ENCODE data around the gene NBEAL2. TPM values are rescaled to one million over a fixed set of nuclear protein-coding genes. Genes with fewer than 3 reads are reported as not detected.

NBEAL2 gene
- total and polyA plus RNA-seq, 2 experiments from 2014 or later: 38.6 to 42.2 TPM

GRCh38 chr3:47007482-47008233 is 28.2 kb downstream of the NBEAL2 start:
- no peak overlapping the region for H3K27ac ChIP-seq
- H3K9me2 ChIP-seq (replicated peaks; ENCODE audit: insufficient read depth): no peaks in the 10 kb centered on the region
- H2AFZ ChIP-seq: no peak overlapping the region
- no peaks in the 10 kb centered on the region for H3K36me3 ChIP-seq (replicated peaks; ENCODE audit: insufficient read depth, low read depth)
- 96% methylated on average over 16 of the region's 16 CpGs for WGBS (ENCODE audit: low lambda C conversion rate, missing lambda C conversion rate)
- no peak overlapping the region for H3K4me3 ChIP-seq
- no peak overlapping the region for H3K4me2 ChIP-seq
- H3K27me3 ChIP-seq: no peaks in the 10 kb centered on the region
- H3K79me2 ChIP-seq: no peaks in the 10 kb centered on the region
- no peaks in the 10 kb centered on the region for H3K9me3 ChIP-seq (ENCODE audit: low read depth)
- TF ChIP-seq EZH2 (IDR thresholded peaks at IDR 0.05; ENCODE audit: borderline replicate concordance) (no peak), EZH2phosphoT487 (IDR thresholded peaks at IDR 0.05; ENCODE audit: low read depth, severe bottlenecking, unreplicated experiment) (no peak)
- H4K20me1 ChIP-seq (ENCODE audit: insufficient read depth, poor library complexity, severe bottlenecking): no peaks in the 10 kb centered on the region
- DNase-seq (ENCODE audit: low spot score): no peak
- H3K4me1 ChIP-seq (ENCODE audit: insufficient read depth): peaks cover 8% of the 10 kb centered on the region

- Histone ChIP-seq H3K4me3 (no peak overlapping the region), H3K79me2 (no peaks in the 10 kb centered on the region), H3K9me2 (replicated peaks; ENCODE audit: insufficient read depth) (no peaks in the 10 kb centered on the region), H3K27me3 (no peaks in the 10 kb centered on the region), H3K27ac (no peak overlapping the region), H3K4me1 (ENCODE audit: insufficient read depth) (peaks cover 8% of the 10 kb centered on the region), H2AFZ (no peak overlapping the region), H4K20me1 (ENCODE audit: insufficient read depth, poor library complexity, severe bottlenecking) (no peaks in the 10 kb centered on the region), H3K9me3 (ENCODE audit: low read depth) (no peaks in the 10 kb centered on the region), H3K4me2 (no peak overlapping the region), H3K36me3 (replicated peaks; ENCODE audit: insufficient read depth, low read depth) (no peaks in the 10 kb centered on the region)
- TF ChIP-seq EZH2 (IDR thresholded peaks at IDR 0.05; ENCODE audit: borderline replicate concordance) (no peak), CTCF (IDR thresholded peaks at IDR 0.05; ENCODE audit: poor library complexity) (no peak), EZH2phosphoT487 (IDR thresholded peaks at IDR 0.05; ENCODE audit: low read depth, severe bottlenecking, unreplicated experiment) (no peak)
- DNase-seq (ENCODE audit: low spot score): no peak
- 99% methylated on average over 13 of the region's 13 CpGs for WGBS (ENCODE audit: low lambda C conversion rate, missing lambda C conversion rate)
These were observed 28.8 kb downstream of the NBEAL2 start for GRCh38 chr3:47008234-47008796.

- peak overlapping the region; percentile 91 for H3K4me2 ChIP-seq
These were observed 29.4 kb downstream of the NBEAL2 start for GRCh38 chr3:47008851-47009224.

More at GRCh38 chr3:47008851-47009224, 29.4 kb downstream of the NBEAL2 start:
- 38% methylated on average over 19 of the region's 23 CpGs for WGBS (ENCODE audit: low lambda C conversion rate, missing lambda C conversion rate)
- Histone ChIP-seq H3K79me2 (no peaks in the 10 kb centered on the region), H3K4me3 (no peak overlapping the region), H3K9me2 (replicated peaks; ENCODE audit: insufficient read depth) (no peaks in the 10 kb centered on the region), H4K20me1 (ENCODE audit: insufficient read depth, poor library complexity, severe bottlenecking) (no peaks in the 10 kb centered on the region), H3K27ac (peak overlapping the region; percentile 50), H3K27me3 (no peaks in the 10 kb centered on the region), H3K9me3 (ENCODE audit: low read depth) (no peaks in the 10 kb centered on the region), H3K36me3 (replicated peaks; ENCODE audit: insufficient read depth, low read depth) (no peaks in the 10 kb centered on the region), H2AFZ (peak overlapping the region; percentile 8), H3K4me1 (ENCODE audit: insufficient read depth) (peaks cover 8% of the 10 kb centered on the region)
- TF ChIP-seq EZH2 (IDR thresholded peaks at IDR 0.05; ENCODE audit: borderline replicate concordance) (no peak), CTCF (IDR thresholded peaks at IDR 0.05; ENCODE audit: poor library complexity) (no peak), EZH2phosphoT487 (IDR thresholded peaks at IDR 0.05; ENCODE audit: low read depth, severe bottlenecking, unreplicated experiment) (no peak)
- no peak for DNase-seq (ENCODE audit: low spot score)

All from hepatocyte (in vitro differentiated cells).